Activated naive CD8-positive, alpha-beta T cell (primary cell): Measurements from ENCODE around the gene ALS2.

ENCODE experiments used
- H3K27ac Mint-ChIP-seq: one replicate; pipeline ENCODE4 v1.8.0; 2021; ENCODE audit warnings: mixed read lengths
- H3K27me3 Mint-ChIP-seq: one replicate; pipeline ENCODE4 v1.8.0; 2021; ENCODE audit warnings: mixed read lengths
- H3K36me3 Mint-ChIP-seq: one replicate; pipeline ENCODE4 v1.8.0; 2021; ENCODE audit warnings: mixed read lengths
- H3K4me1 Mint-ChIP-seq: one replicate; pipeline ENCODE4 v1.8.0; 2021; ENCODE audit warnings: low read depth, mixed read lengths
- H3K4me3 Mint-ChIP-seq: one replicate; pipeline ENCODE4 v1.8.0; 2021; ENCODE audit warnings: mild to moderate bottlenecking, mixed read lengths
- H3K9me3 Mint-ChIP-seq: one replicate; pipeline ENCODE4 v1.8.0; 2021; ENCODE audit warnings: low read depth, mixed read lengths

Gene ALS2

GRCh38 chr2:201656102-201656501, 124.6 kb downstream of the ALS2 start:
- Mint-ChIP-seq H3K27ac (no peak overlapping the region), H3K9me3 (no peaks in the 10 kb centered on the region), H3K36me3 (no peaks in the 10 kb centered on the region), H3K4me1 (no peaks in the 10 kb centered on the region), H3K4me3 (no peak overlapping the region), H3K27me3 (peaks cover 9% of the 10 kb centered on the region)

GRCh38 chr2:201654616-201655384, 125.9 kb downstream of the ALS2 start:
- no peak overlapping the region for H3K27ac Mint-ChIP-seq
- no peaks in the 10 kb centered on the region for H3K4me1 Mint-ChIP-seq
- H3K36me3 Mint-ChIP-seq: no peaks in the 10 kb centered on the region
- H3K4me3 Mint-ChIP-seq: no peak overlapping the region
- H3K9me3 Mint-ChIP-seq: no peaks in the 10 kb centered on the region
- peaks cover 12% of the 10 kb centered on the region for H3K27me3 Mint-ChIP-seq

- no peak overlapping the region for H3K4me3 Mint-ChIP-seq
- H3K36me3 Mint-ChIP-seq: no peaks in the 10 kb centered on the region
- H3K4me1 Mint-ChIP-seq: no peaks in the 10 kb centered on the region
- no peak overlapping the region for H3K27ac Mint-ChIP-seq
- H3K27me3 Mint-ChIP-seq: peaks cover 12% of the 10 kb centered on the region
- no peaks in the 10 kb centered on the region for H3K9me3 Mint-ChIP-seq
These were observed 127.5 kb downstream of the ALS2 start for GRCh38 chr2:201653221-201653620.
